Keratinocyte (primary cell): ENCODE data around the gene LIN52. TPM values are rescaled to one million over a fixed set of nuclear protein-coding genes. Genes with fewer than 3 reads are reported as not detected.
A peak's percentile ranks its signal among the peaks of the same experiment; 100 is the strongest.

Experiments
- DNase-seq: peaks from one replicate; pipeline ENCODE4 v3.0.0-alpha.2; 2011; ENCODE audit warnings: low read depth, missing footprints, low spot score
- FAIRE-seq: peaks from 2 replicates; lab custom pipeline; 2011; peaks lifted over from hg19 to GRCh38; lab: Jason Lieb, UNC
- H2AFZ ChIP-seq: 2 replicates; pipeline ENCODE4 v1.6.0; 2012; ENCODE audit warnings: low read length, control low read depth, inconsistent platforms; ENCODE audit not compliant: control insufficient read depth
- H3K27ac ChIP-seq: 2 replicates; pipeline ENCODE4 v1.5.1; 2011; ENCODE audit warnings: low read length; ENCODE audit not compliant: control insufficient read depth, insufficient read depth
- H3K27me3 ChIP-seq: 3 replicates; pipeline ENCODE4 v1.6.0; 2011; ENCODE audit warnings: low read length; ENCODE audit not compliant: control insufficient read depth, insufficient read depth; ENCODE audit errors: extremely low read depth
- H3K36me3 ChIP-seq, 2 experiments: 2 replicates in 1 of 2; 3 replicates in 1 of 2; pipeline ENCODE4 v1.5.1; 2011; ENCODE audit warnings: low read length in 2 of 2, mild to moderate bottlenecking in 1 of 2; ENCODE audit not compliant: control insufficient read depth in 2 of 2, insufficient read depth in 2 of 2; ENCODE audit errors: extremely low read depth in 1 of 2
- H3K4me1 ChIP-seq: 3 replicates; pipeline ENCODE4 v1.5.1; 2011; ENCODE audit warnings: low read length; ENCODE audit not compliant: control insufficient read depth, insufficient read depth; ENCODE audit errors: extremely low read depth
- H3K4me2 ChIP-seq: 3 replicates; pipeline ENCODE4 v1.6.0; 2011; ENCODE audit warnings: low read depth, low read length; ENCODE audit not compliant: control insufficient read depth, insufficient read depth; ENCODE audit errors: extremely low read depth
- H3K4me3 ChIP-seq, 3 experiments: fragments of 200-600 bp in 1 of 3; sonication (generic) in 1 of 3; 2 replicates in 2 of 3; 3 replicates in 1 of 3; pipeline ENCODE4 v1.5.1; 2011 to 2016; ENCODE audit warnings: low read length in 3 of 3, mild to moderate bottlenecking in 3 of 3, control low read depth in 2 of 3, inconsistent platforms in 1 of 3, low read depth in 1 of 3, mixed read lengths in 1 of 3, mixed run types in 1 of 3, moderate library complexity in 1 of 3; ENCODE audit not compliant: control insufficient read depth in 2 of 3, insufficient read depth in 2 of 3; ENCODE audit errors: extremely low read depth in 1 of 3
- H3K79me2 ChIP-seq: 2 replicates; pipeline ENCODE4 v1.6.0; 2012; ENCODE audit warnings: low read length; ENCODE audit not compliant: control insufficient read depth, insufficient read depth
- H3K9ac ChIP-seq: 3 replicates; pipeline ENCODE4 v1.6.0; 2011; ENCODE audit warnings: low read length; ENCODE audit not compliant: control insufficient read depth, insufficient read depth; ENCODE audit errors: extremely low read depth
- H3K9me1 ChIP-seq: 3 replicates; pipeline ENCODE4 v1.6.0; 2011; ENCODE audit warnings: low read length; ENCODE audit not compliant: control insufficient read depth, insufficient read depth; ENCODE audit errors: extremely low read depth
- H3K9me3 ChIP-seq: 2 replicates; pipeline ENCODE4 v1.5.1; 2012; ENCODE audit warnings: low read depth, low read length; ENCODE audit not compliant: control insufficient read depth
- H4K20me1 ChIP-seq: 3 replicates; pipeline ENCODE4 v1.6.0; 2011; ENCODE audit warnings: low read length; ENCODE audit not compliant: control insufficient read depth, insufficient read depth; ENCODE audit errors: extremely low read depth
- EZH2 ChIP-seq: IDR thresholded peaks from one replicate; pipeline ENCODE4 v1.6.1; 2012; ENCODE audit warnings: inconsistent platforms, mild to moderate bottlenecking, low read length, moderate library complexity
- dilution Hi-C: fragments of 300-500 bp; cut with MboI; formaldehyde crosslinking; loops from one replicate; pipeline ENCODE4 v1.7.0; 2020; ENCODE audit warnings: low sequenced_read_pairs; ENCODE audit not compliant: extremely low pct_ligation_motif_present
- polyA plus RNA-seq, 5 experiments: library from polyadenylated mRNA; depleted of rRNA in 3 of 5; stranded (reverse) in 3 of 5; stranded (forward) in 1 of 5; unstranded in 1 of 5; fragments of >200 nt; gene quantifications; 1 replicate in 1 of 5; 2 replicates in 3 of 5; 3 replicates in 1 of 5; pipeline versions ENCODE4 v1.2.1 to v1.2.3, GENCODE V29; 2011 to 2012; ENCODE audit warnings: missing spikeins in 2 of 5, low read depth in 1 of 5, low replicate concordance in 1 of 5
- TF ChIP-seq, protein P1 (sequence below), 3 experiments: IDR thresholded peaks in 1 of 3; conservative IDR thresholded peaks in 1 of 3; optimal IDR thresholded peaks in 1 of 3; 2 replicates in 2 of 3; 3 replicates in 1 of 3; pipeline versions ENCODE3 to v1.5.1; 2011; ENCODE audit warnings: low read length in 3 of 3, mild to moderate bottlenecking in 3 of 3, moderate library complexity in 2 of 3, control low read depth in 1 of 3, inconsistent platforms in 1 of 3; ENCODE audit not compliant: insufficient read depth in 2 of 3; ENCODE audit errors: extremely low read depth in 1 of 3

LIN52 gene
- polyA plus RNA-seq, 1 donor (not counting 4 experiments of a cell fraction or from before 2014, with no cell fraction given) = 6.8 TPM

DNA sequence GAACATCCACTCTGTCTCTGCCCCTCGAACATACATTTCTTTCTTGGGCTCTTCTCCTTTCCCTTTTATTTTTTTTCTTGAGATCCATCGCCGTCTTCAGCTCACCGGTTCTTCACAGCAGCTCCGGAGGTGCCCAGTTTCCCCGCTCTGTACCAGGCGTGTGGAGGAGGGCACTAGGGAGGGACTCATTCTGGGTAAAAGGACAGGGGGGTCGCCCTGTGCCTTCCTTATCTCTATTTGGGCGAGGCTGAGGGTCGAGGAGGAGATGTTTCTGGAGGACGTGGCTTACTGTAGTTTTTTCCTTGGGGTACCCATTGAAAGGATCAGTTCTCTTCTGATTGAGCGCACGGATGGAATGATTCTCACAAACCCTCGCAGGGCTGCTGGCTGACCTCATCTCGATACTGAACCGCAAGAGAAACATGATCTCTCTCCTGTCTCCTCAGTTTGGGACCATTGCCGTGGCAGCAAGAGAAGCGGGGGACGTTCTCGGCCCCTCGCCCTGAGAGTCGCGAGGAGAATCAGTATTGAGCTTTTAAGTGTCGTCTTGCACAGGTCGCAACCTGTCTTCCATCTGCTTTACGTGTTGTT, 386 bp downstream of the LIN52 start:
- H3K4me2 ChIP-seq = peak overlapping the region; percentile 66
- H3K36me3 ChIP-seq = no peaks in the 10 kb centered on the region
- H3K9me3 ChIP-seq = no peaks in the 10 kb centered on the region
- peak overlapping the region; percentile 57 to 82 (median 65) for H3K4me3 ChIP-seq
- DNase-seq (no peak), FAIRE-seq (no peak)
- H3K9me1 ChIP-seq = no peaks in the 10 kb centered on the region
- no peaks in the 10 kb centered on the region for H4K20me1 ChIP-seq
- peaks cover 3% of the 10 kb centered on the region for H3K79me2 ChIP-seq
- dilution Hi-C loops = no loop called here
- TF ChIP-seq EZH2 = no peak
- TF ChIP-seq, protein P1, sequence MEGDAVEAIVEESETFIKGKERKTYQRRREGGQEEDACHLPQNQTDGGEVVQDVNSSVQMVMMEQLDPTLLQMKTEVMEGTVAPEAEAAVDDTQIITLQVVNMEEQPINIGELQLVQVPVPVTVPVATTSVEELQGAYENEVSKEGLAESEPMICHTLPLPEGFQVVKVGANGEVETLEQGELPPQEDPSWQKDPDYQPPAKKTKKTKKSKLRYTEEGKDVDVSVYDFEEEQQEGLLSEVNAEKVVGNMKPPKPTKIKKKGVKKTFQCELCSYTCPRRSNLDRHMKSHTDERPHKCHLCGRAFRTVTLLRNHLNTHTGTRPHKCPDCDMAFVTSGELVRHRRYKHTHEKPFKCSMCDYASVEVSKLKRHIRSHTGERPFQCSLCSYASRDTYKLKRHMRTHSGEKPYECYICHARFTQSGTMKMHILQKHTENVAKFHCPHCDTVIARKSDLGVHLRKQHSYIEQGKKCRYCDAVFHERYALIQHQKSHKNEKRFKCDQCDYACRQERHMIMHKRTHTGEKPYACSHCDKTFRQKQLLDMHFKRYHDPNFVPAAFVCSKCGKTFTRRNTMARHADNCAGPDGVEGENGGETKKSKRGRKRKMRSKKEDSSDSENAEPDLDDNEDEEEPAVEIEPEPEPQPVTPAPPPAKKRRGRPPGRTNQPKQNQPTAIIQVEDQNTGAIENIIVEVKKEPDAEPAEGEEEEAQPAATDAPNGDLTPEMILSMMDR (optimal IDR thresholded peaks at IDR 0.05 in 1 of 3, IDR thresholded peaks at IDR 0.05 in 1 of 3, conservative IDR thresholded peaks at IDR 0.05 in 1 of 3; ENCODE audit: extremely low read depth in 1 of 3, insufficient read depth in 2 of 3, low read length in 3 of 3) = no peak
- H3K9ac ChIP-seq = peak overlapping the region; percentile 88
- peaks cover 14% of the 10 kb centered on the region for H3K4me1 ChIP-seq
- no peaks in the 10 kb centered on the region for H3K27me3 ChIP-seq
- peak overlapping the region; percentile 31 for H2AFZ ChIP-seq
- peak overlapping the region; percentile 84 for H3K27ac ChIP-seq

DNA sequence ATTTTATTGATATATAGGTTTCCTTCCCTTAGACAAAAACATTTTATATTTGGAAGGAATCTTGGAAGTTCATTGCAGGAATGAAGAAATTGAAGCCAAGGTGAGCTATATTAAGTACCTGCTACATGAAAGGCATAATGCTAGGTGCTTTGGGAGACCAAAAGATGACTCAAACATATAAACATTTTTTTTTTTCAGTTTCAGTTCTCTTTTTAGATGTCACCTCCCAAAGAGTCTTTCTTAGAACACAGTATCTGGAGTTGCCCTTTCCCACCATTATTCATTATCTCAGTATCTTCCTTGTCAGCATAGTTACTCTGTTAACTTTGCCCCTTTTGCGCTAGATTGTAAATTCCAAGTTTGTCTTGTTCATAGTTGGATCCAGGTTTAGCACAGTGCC, 1.1 kb downstream of the LIN52 start:
- peak overlapping the region; percentile 84 for H3K27ac ChIP-seq
- dilution Hi-C loops = no loop called here
- H3K4me2 ChIP-seq = peak overlapping the region; percentile 66
- no peaks in the 10 kb centered on the region for H3K9me1 ChIP-seq
- H3K79me2 ChIP-seq = peaks cover 3% of the 10 kb centered on the region
- H3K27me3 ChIP-seq = no peaks in the 10 kb centered on the region
- no peak for TF ChIP-seq EZH2
- TF ChIP-seq, protein P1 (optimal IDR thresholded peaks at IDR 0.05 in 1 of 3, IDR thresholded peaks at IDR 0.05 in 1 of 3, conservative IDR thresholded peaks at IDR 0.05 in 1 of 3; ENCODE audit: extremely low read depth in 1 of 3, insufficient read depth in 2 of 3, low read length in 3 of 3) = no peak
- no peaks in the 10 kb centered on the region for H3K36me3 ChIP-seq
- H3K4me1 ChIP-seq = peaks cover 14% of the 10 kb centered on the region
- DNase-seq = no peak
- peak overlapping the region; percentile 57 to 82 (median 65) for H3K4me3 ChIP-seq
- no peak overlapping the region for H2AFZ ChIP-seq
- no peaks in the 10 kb centered on the region for H3K9me3 ChIP-seq
- no peak for FAIRE-seq
- H3K9ac ChIP-seq = peak overlapping the region; percentile 88
- H4K20me1 ChIP-seq = no peaks in the 10 kb centered on the region
